Neural cell (in vitro differentiated cells): Measurements from ENCODE around the gene RRP7A.

Experiments
- CTCF ChIP-seq: fragments of 450-650 bp; IDR thresholded peaks from 2 replicates; pipeline ENCODE4 v1.5.1; 2014; ENCODE audit warnings: antibody characterized with exemption, mild to moderate bottlenecking, moderate library complexity; ENCODE audit not compliant: poor library complexity, severe bottlenecking
- EP300 ChIP-seq: fragments of 450-650 bp; conservative IDR thresholded peaks from 2 replicates; pipeline ENCODE4 v1.6.1; 2014; ENCODE audit warnings: antibody characterized with exemption, mild to moderate bottlenecking, moderate library complexity; ENCODE audit not compliant: poor library complexity, severe bottlenecking
- EZH2 ChIP-seq: fragments of 200-600, 300-800 bp; shearing (Covaris generic), sonication (generic); IDR thresholded peaks from 2 replicates; pipeline ENCODE4 v1.6.1; 2014; ENCODE audit warnings: antibody characterized with exemption, low read length, borderline replicate concordance, mild to moderate bottlenecking; ENCODE audit not compliant: insufficient read depth, poor library complexity, severe bottlenecking
- REST ChIP-seq: IDR thresholded peaks from 2 replicates; pipeline ENCODE4 v1.6.1; 2012; ENCODE audit warnings: borderline replicate concordance
- TAF1 ChIP-seq: IDR thresholded peaks from 2 replicates; pipeline ENCODE4 v1.6.1; 2012; ENCODE audit warnings: low read depth

DNA sequence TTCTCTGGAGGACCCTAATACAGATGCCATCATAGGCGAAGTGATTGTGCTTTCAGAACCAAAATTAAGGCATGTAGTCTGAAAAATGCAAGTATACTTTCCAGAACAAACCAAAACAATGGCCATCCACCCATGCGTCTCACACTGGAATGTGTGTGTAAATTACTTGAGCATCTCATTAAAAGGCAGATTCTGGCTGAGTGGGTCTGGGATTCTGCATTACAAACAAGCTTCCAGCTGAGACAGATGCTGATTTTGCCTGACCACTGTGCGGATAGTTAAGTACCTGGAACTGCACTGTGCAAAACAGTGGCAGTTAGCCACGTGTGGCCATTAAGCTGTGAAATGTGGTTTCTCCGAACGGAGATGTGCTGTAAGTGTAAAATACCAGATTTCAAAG lies 26.2 kb downstream of the RRP7A start:
- TF ChIP-seq CTCF, result no peak
- TF ChIP-seq TAF1, result no peak
- TF ChIP-seq EZH2, result no peak
- no peak for TF ChIP-seq EP300
- TF ChIP-seq REST, result no peak
